HFF-Myc (cell line): ENCODE data around the gene POLA1.

Experiments used
- DNase-seq: peaks from one replicate; pipeline ENCODE4 v3.0.0-alpha.2; 2011; ENCODE audit warnings: low read depth; ENCODE audit errors: extremely low read depth
- H3K4me3 ChIP-seq: replicated peaks from 2 replicates; pipeline ENCODE4 v1.5.1; 2011; ENCODE audit warnings: low read depth, mild to moderate bottlenecking, control low read depth, low read length
- CTCF ChIP-seq: IDR thresholded peaks from 2 replicates; pipeline ENCODE4 v1.5.1; 2012; ENCODE audit warnings: mild to moderate bottlenecking, low read depth, low read length, control low read depth; ENCODE audit errors: missing control alignments

Gene POLA1

GRCh38 chrX:25017667-25018247 is 324.0 kb downstream of the POLA1 start:
- no peak for DNase-seq
- TF ChIP-seq CTCF = no peak
- no peak overlapping the region for H3K4me3 ChIP-seq

GRCh38 chrX:25018682-25019081 is 325.0 kb downstream of the POLA1 start:
- no peak for DNase-seq
- no peak overlapping the region for H3K4me3 ChIP-seq
- TF ChIP-seq CTCF = no peak

DNA sequence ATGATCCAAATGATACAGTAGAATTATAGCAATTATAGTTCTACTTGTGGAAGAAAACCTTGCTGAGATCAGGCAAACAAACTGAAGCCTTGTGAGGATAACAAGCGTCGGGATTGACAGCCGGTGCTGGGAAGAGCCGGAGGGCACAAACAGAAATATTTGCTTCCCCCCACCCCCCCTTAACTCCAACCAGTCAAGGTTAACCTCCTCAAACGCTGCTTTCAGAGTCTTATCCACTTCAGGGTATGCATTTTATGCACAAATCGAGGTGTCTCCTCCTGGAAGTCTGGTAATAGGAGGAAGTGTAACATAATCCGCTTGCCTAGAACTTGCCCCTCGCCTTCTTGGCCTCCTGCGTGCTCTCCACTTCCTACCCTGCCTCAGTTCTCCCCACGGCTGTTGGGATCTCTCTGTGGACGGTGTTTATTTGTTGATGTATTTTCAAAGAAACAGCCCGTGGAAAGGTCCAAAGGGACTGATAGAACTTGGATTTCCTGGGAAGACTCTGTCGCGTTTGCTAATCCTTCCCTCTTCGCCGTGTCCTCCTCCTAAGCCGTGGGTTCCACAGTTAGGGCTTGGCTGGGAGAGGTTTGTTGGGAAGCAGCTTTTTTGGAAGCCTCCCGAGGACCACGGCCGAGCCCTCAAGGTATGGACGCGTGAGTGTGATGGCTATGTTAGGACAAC is 326.1 kb downstream of the POLA1 start:
- no peak for TF ChIP-seq CTCF
- no peak overlapping the region for H3K4me3 ChIP-seq
- no peak for DNase-seq

DNA sequence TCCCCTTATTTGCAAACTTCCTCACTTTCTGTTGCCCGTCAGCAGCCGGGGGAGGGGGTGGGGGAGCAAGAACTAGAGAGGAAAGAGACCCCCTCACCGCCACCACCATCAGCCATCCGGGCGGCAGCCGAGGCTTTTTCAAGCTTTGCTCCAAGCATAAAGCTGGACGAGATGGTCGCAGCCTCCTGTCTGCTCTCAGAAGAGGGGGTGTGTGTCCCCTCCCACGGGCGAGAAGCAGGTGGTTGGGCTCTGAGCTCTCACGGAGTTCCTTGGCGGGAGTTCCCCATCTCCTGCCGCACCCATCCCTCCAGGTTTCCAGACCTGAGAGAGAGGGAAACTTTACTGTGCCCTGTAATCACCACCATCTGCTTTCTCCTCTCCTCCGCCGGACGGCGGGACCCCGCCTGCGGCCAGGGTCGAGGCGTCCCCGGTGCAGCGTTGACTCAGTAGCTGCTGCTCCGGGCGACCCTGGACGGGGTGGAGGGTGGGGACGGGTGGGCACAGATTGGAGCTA is 326.7 kb downstream of the POLA1 start:
- H3K4me3 ChIP-seq = no peak overlapping the region
- TF ChIP-seq CTCF = no peak

DNA sequence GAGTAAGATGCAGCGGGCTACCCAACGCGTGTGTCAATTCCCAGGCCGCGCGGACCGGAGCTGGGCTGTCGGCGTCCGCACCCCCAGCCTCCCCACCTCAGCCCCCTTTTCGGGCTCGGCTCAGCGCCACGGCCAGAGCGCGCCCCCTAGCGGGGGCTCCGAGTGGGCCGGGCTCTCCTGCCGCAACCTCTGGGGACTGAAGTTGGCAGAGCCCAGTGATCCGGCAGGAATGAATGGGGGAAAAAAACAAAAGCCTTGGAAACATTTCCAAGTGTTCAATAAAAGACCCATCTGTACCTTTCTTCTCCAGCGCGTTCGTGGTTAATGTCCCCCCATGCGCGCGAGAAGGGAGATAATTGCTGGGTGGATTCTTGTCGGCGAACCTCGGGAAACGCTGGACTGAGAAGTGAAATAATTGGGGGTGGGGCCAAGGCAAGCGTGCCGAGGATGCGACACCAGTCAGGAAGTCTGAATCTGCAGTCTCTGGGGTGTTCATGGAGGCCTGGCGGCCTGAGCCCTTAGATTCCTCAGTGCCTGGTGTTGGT is 327.3 kb downstream of the POLA1 start:
- DNase-seq = no peak
- peak; percentile 61 for TF ChIP-seq CTCF
- no peak overlapping the region for H3K4me3 ChIP-seq

More for the DNA sequence above, 326.7 kb downstream of the POLA1 start:
- no peak for DNase-seq

DNA sequence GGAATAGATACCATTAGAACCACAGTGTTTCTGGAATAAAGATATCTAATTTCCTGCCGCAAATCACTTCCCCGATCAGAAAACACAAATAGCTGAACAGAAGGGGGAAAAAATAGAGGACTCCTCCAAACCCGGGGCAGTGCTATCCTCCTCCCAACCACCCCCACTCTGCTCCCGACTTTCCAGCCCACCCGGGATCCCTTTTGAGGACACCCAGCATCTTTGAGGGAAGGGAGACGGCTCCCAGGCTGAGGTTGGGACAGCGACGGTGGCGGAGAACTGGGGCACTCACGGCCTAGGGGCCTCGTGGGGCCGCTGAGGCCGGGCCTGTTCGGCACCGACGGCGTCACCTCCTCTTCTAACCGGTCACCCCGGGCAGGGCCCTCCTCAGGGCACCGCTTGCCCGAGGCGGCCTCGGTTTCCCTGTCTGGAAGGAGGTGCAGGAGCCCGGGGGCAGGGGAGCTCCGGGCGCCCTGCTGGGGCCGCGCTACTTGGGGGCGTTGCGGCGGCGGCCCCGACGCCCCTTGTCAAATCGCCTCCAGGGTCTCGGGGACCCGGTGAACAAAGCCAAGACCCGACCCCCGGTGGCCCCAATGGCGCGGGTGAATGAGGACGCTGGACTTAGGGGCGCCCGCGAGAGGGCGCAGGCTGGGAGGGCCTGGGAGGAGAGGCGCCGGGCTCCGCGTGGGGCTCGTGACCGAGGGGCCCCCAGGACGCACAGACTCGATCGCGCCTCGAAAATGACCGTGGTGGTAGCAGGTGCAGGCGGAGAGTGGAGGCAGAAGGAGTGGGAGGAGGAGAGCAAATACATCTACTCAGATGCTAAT is 329.0 kb downstream of the POLA1 start:
- H3K4me3 ChIP-seq = no peak overlapping the region
- no peak for TF ChIP-seq CTCF
- no peak for DNase-seq
